Measurements from ENCODE around the gene NEK8. TPM values are rescaled to one million over a fixed set of nuclear protein-coding genes. Genes with fewer than 3 reads are reported as not detected.

Gene NEK8
- total RNA-seq, 1 donor from 2014 or later, result 1.4 TPM

GRCh38 chr17:28737770-28738679 lies 9.4 kb downstream of the NEK8 start:
- TF ChIP-seq, protein P1, sequence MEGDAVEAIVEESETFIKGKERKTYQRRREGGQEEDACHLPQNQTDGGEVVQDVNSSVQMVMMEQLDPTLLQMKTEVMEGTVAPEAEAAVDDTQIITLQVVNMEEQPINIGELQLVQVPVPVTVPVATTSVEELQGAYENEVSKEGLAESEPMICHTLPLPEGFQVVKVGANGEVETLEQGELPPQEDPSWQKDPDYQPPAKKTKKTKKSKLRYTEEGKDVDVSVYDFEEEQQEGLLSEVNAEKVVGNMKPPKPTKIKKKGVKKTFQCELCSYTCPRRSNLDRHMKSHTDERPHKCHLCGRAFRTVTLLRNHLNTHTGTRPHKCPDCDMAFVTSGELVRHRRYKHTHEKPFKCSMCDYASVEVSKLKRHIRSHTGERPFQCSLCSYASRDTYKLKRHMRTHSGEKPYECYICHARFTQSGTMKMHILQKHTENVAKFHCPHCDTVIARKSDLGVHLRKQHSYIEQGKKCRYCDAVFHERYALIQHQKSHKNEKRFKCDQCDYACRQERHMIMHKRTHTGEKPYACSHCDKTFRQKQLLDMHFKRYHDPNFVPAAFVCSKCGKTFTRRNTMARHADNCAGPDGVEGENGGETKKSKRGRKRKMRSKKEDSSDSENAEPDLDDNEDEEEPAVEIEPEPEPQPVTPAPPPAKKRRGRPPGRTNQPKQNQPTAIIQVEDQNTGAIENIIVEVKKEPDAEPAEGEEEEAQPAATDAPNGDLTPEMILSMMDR (IDR thresholded peaks at IDR 0.05; ENCODE audit: borderline replicate concordance), result no peak
- Histone ChIP-seq H3K36me3 (no peaks in the 10 kb centered on the region), H3K4me1 (peaks cover 4% of the 10 kb centered on the region), H3K4me3 (no peak overlapping the region), H3K9me3 (replicated peaks) (no peaks in the 10 kb centered on the region), H3K27ac (replicated peaks) (no peak overlapping the region), H3K27me3 (ENCODE audit: low read depth) (no peaks in the 10 kb centered on the region)
- DNase-seq, result no peak
- intact Hi-C loops (cut with micrococcal nuclease), result no loop called here

DNA sequence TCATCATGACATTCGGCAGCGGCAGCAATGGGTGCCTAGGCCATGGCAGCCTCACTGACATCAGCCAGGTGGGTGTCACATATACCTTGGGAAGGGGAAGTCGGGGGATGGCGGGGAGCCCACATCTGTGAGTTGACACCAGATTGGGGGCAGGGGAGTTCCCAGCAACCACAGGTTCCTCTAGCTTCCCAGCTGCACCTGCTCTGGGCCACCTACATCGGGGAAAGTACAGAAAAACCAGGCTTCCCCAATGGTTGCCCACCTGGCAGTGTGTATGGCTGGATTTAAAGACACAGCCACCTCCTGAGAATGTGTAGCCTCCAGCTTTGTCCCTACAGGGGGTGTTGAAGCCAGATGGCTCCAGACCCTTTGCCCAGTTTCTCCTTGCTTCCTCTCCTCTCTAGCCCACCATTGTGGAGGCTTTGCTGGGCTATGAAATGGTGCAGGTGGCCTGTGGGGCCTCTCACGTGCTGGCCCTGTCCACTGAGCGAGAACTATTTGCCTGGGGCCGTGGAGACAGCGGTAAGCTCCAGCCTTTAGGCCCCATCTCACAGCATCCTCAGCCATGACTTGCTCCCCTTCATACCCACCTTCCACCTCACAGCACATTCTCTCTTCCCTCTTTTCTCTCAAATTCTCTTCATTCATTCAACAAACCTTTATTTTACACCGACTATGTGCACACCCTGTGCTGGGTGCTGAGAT lies 10.2 kb downstream of the NEK8 start:
- Histone ChIP-seq H3K27me3 (ENCODE audit: low read depth) (no peaks in the 10 kb centered on the region), H3K4me1 (peaks cover 11% of the 10 kb centered on the region), H3K27ac (replicated peaks) (no peak overlapping the region), H3K4me3 (no peak overlapping the region), H3K36me3 (no peaks in the 10 kb centered on the region), H3K9me3 (replicated peaks) (no peaks in the 10 kb centered on the region)
- TF ChIP-seq, protein P1 (IDR thresholded peaks at IDR 0.05; ENCODE audit: borderline replicate concordance), result no peak
- DNase-seq, result no peak
- intact Hi-C loops (cut with micrococcal nuclease), result no loop called here

DNA sequence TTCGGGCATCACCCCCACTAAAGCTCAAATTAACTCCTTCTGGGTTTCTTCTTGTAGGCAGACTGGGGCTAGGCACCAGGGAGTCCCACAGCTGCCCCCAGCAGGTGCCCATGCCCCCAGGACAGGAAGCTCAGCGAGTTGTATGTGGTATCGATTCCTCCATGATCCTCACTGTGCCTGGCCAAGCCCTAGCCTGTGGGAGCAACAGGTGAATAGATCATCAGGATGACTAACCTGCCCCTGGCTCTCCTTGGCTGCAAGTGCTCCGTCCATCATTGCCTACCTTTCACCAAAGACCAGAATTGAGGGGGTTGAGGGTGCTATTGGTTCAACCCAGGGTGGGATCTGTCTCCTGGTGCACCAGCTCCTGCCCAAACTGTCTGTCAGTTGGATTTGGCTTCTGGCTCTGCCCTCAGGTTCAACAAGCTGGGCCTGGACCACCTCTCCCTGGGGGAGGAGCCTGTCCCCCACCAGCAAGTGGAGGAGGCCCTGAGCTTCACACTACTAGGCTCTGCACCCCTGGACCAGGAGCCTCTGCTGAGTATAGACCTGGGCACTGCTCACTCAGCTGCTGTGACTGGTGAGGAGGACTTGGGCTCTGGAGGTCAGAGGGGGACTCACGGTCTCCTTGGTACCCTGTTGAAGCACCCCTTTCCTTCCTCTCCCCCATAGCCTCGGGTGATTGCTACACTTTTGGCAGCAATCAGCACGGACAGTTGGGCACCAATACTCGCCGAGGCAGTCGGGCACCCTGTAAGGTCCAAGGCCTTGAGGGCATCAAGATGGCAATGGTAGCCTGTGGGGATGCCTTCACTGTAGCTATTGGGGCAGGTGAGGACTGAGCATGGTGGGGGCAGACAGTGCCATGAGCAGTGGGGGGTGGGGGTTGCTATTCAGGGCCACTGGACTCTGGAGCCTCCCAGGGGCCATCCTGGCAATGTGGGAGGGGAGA lies 12.1 kb downstream of the NEK8 start:
- Histone ChIP-seq H3K27me3 (ENCODE audit: low read depth) (no peaks in the 10 kb centered on the region), H3K4me3 (no peak overlapping the region), H3K36me3 (no peaks in the 10 kb centered on the region), H3K9me3 (replicated peaks) (no peaks in the 10 kb centered on the region), H3K4me1 (peaks cover 29% of the 10 kb centered on the region), H3K27ac (replicated peaks) (no peak overlapping the region)
- DNase-seq, result no peak
- TF ChIP-seq, protein P1 (IDR thresholded peaks at IDR 0.05; ENCODE audit: borderline replicate concordance), result no peak
- intact Hi-C loops (cut with micrococcal nuclease), result no loop called here

- TF ChIP-seq, protein P1 (IDR thresholded peaks at IDR 0.05; ENCODE audit: borderline replicate concordance), result no peak
- no peaks in the 10 kb centered on the region for H3K9me3 ChIP-seq (replicated peaks)
- H3K27me3 ChIP-seq (ENCODE audit: low read depth), result no peaks in the 10 kb centered on the region
- H3K4me1 ChIP-seq, result peaks cover 39% of the 10 kb centered on the region
- intact Hi-C loops (cut with micrococcal nuclease), result no loop called here
- H3K36me3 ChIP-seq, result no peaks in the 10 kb centered on the region
- no peak overlapping the region for H3K4me3 ChIP-seq
- no peak overlapping the region for H3K27ac ChIP-seq (replicated peaks)
- no peak for DNase-seq
Measured at GRCh38 chr17:28741358-28742349, 13.1 kb downstream of the NEK8 start.

Measured in left ventricle myocardium inferior (tissue), 1 donor.